WTC11 (cell line): ENCODE results near the gene RAET1G. TPM values are rescaled to one million over a fixed set of nuclear protein-coding genes. Genes with fewer than 3 reads are reported as not detected.
A peak's percentile ranks its signal among the peaks of the same experiment; 100 is the strongest.

Source experiments
- ATAC-seq: fragments of 200-7000 bp; cut with Tn5 transposase; 2 replicates; pipeline ENCODE4 v1.10.0; 2021; ENCODE audit warnings: mild to moderate bottlenecking, moderate library complexity
- CTCF ChIA-PET: fragments of 300-600 bp; sonication (Branson Sonifier 250); formaldehyde crosslinking; loops from one replicate; lab custom pipeline; 2021; ENCODE audit warnings: antibody characterized with exemption; lab: Charles Lee
- POLR2A ChIA-PET: fragments of 350-600 bp; sonication (Branson Sonifier 250); formaldehyde crosslinking; loops from one replicate; lab custom pipeline; 2021; ENCODE audit warnings: antibody characterized with exemption; lab: Charles Lee
- DNase-seq: peaks from one replicate; pipeline ENCODE4 v3.0.0; 2021; ENCODE audit warnings: low spot score
- H3K27ac Mint-ChIP-seq: 2 replicates; pipeline ENCODE4 v1.8.0; 2021; ENCODE audit warnings: mixed read lengths
- H3K27me3 Mint-ChIP-seq: 2 replicates; pipeline ENCODE4 v1.8.0; 2021; ENCODE audit warnings: low read depth, mild to moderate bottlenecking, moderate library complexity, mixed read lengths
- H3K36me3 Mint-ChIP-seq: 2 replicates; pipeline ENCODE4 v1.8.0; 2021; ENCODE audit warnings: mixed read lengths
- H3K4me1 Mint-ChIP-seq: 2 replicates; pipeline ENCODE4 v1.8.0; 2022; ENCODE audit warnings: mixed read lengths
- H3K4me3 Mint-ChIP-seq: 2 replicates; pipeline ENCODE4 v1.8.0; 2021; ENCODE audit warnings: mild to moderate bottlenecking, moderate library complexity, mixed read lengths
- H3K9me3 Mint-ChIP-seq: 2 replicates; pipeline ENCODE4 v1.8.0; 2021; ENCODE audit warnings: mixed read lengths
- CBFB ChIP-seq: sonication (generic); formaldehyde crosslinking; IDR thresholded peaks from 2 replicates; pipeline ENCODE4 v1.8.1; 2022; ENCODE audit warnings: mild to moderate bottlenecking, low read depth, missing genetic modification reagents
- CREM ChIP-seq: sonication (generic); formaldehyde crosslinking; IDR thresholded peaks from 2 replicates; pipeline ENCODE4 v1.8.1; 2022; ENCODE audit warnings: mild to moderate bottlenecking, missing genetic modification reagents, moderate library complexity
- CTCF ChIP-seq: fragments of 200-600 bp; IDR thresholded peaks from 2 replicates; pipeline ENCODE4 v1.8.0; 2022; ENCODE audit warnings: antibody characterized with exemption
- EMX1 ChIP-seq: fragments of 250-450 bp; sonication (Bioruptor Pico); IDR thresholded peaks from 2 replicates; pipeline ENCODE4 v1.8.0; 2021; ENCODE audit warnings: mild to moderate bottlenecking
- ERG ChIP-seq: fragments of 250-450 bp; sonication (Bioruptor Pico); IDR thresholded peaks from 2 replicates; pipeline ENCODE4 v1.8.0; 2021; ENCODE audit warnings: mild to moderate bottlenecking
- ETV6 ChIP-seq: sonication (generic); formaldehyde crosslinking; IDR thresholded peaks from 2 replicates; pipeline ENCODE4 v1.8.1; 2022; ENCODE audit warnings: mild to moderate bottlenecking, missing genetic modification reagents
- KAT7 ChIP-seq: sonication (generic); formaldehyde crosslinking; IDR thresholded peaks from 2 replicates; pipeline ENCODE4 v1.8.1; 2023; ENCODE audit warnings: missing genetic modification reagents, mild to moderate bottlenecking, borderline replicate concordance
- SP1 ChIP-seq: sonication (generic); formaldehyde crosslinking; conservative IDR thresholded peaks from 2 replicates; pipeline ENCODE4 v1.8.1; 2022; ENCODE audit warnings: missing genetic modification reagents
- USF2 ChIP-seq: sonication (generic); formaldehyde crosslinking; IDR thresholded peaks from 2 replicates; pipeline ENCODE4 v1.8.1; 2023; ENCODE audit warnings: mild to moderate bottlenecking, missing genetic modification reagents, moderate library complexity
- ZBTB21 ChIP-seq: sonication (generic); formaldehyde crosslinking; IDR thresholded peaks from 2 replicates; pipeline ENCODE4 v1.8.1; 2023; ENCODE audit warnings: mild to moderate bottlenecking, missing genetic modification reagents, borderline replicate concordance
- ZNF423 ChIP-seq: fragments of 250-450 bp; sonication (Bioruptor Pico); IDR thresholded peaks from 2 replicates; pipeline ENCODE4 v2.1.2; 2022; ENCODE audit warnings: mild to moderate bottlenecking, moderate library complexity
- ZNF425 ChIP-seq: fragments of 250-450 bp; sonication (Bioruptor Pico); conservative IDR thresholded peaks from 2 replicates; pipeline ENCODE4 v1.9.0; 2021; ENCODE audit warnings: mild to moderate bottlenecking
- total RNA-seq: library from RNA; stranded (reverse); gene quantifications from 3 replicates; pipeline ENCODE4 v1.2.3, GENCODE V29; 2021
- TF ChIP-seq, protein P1 (sequence below): fragments of 250-450 bp; sonication (Bioruptor Pico); IDR thresholded peaks from 2 replicates; pipeline ENCODE4 v1.9.0; 2021; ENCODE audit warnings: mild to moderate bottlenecking
- TF ChIP-seq, protein P2 (sequence below): sonication (generic); formaldehyde crosslinking; IDR thresholded peaks from 2 replicates; pipeline ENCODE4 v1.8.1; 2023; ENCODE audit warnings: mild to moderate bottlenecking, missing genetic modification reagents
- TF ChIP-seq, protein P3 (sequence below): sonication (generic); formaldehyde crosslinking; IDR thresholded peaks from 2 replicates; pipeline ENCODE4 v1.8.1; 2022; ENCODE audit warnings: low read depth, mild to moderate bottlenecking, moderate library complexity, missing genetic modification reagents, borderline replicate concordance
- TF ChIP-seq, protein P4 (sequence below): sonication (generic); formaldehyde crosslinking; IDR thresholded peaks from 2 replicates; pipeline ENCODE4 v1.8.0; 2022; ENCODE audit warnings: mild to moderate bottlenecking, missing genetic modification reagents
- TF ChIP-seq, protein P5 (sequence below): sonication (generic); formaldehyde crosslinking; IDR thresholded peaks from 2 replicates; pipeline ENCODE4 v1.8.1; 2023; ENCODE audit warnings: mild to moderate bottlenecking, missing genetic modification reagents

The RAET1G gene
- total RNA-seq, 1 experiment from 2014 or later, result not detected

DNA sequence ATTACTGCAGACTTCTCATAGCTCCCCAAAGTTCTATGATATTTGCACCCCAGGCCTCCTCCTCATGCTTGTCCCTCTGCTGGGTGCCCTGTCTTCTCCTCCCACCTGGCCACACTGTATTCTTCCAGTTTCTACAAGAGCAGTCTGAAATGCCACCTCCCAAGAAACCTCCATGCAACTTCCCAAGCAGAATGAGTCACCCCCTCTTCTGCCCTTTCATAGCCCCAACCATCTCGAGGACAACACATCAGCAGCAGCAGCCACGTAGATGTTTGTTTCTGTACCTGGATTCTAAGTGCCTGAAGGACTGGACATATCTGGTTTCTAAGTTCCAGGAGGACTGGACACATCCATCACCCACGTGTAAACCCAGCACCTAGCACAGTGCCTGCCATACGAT, 12.3 kb upstream of the RAET1G start (continued):
- TF ChIP-seq, protein P1, sequence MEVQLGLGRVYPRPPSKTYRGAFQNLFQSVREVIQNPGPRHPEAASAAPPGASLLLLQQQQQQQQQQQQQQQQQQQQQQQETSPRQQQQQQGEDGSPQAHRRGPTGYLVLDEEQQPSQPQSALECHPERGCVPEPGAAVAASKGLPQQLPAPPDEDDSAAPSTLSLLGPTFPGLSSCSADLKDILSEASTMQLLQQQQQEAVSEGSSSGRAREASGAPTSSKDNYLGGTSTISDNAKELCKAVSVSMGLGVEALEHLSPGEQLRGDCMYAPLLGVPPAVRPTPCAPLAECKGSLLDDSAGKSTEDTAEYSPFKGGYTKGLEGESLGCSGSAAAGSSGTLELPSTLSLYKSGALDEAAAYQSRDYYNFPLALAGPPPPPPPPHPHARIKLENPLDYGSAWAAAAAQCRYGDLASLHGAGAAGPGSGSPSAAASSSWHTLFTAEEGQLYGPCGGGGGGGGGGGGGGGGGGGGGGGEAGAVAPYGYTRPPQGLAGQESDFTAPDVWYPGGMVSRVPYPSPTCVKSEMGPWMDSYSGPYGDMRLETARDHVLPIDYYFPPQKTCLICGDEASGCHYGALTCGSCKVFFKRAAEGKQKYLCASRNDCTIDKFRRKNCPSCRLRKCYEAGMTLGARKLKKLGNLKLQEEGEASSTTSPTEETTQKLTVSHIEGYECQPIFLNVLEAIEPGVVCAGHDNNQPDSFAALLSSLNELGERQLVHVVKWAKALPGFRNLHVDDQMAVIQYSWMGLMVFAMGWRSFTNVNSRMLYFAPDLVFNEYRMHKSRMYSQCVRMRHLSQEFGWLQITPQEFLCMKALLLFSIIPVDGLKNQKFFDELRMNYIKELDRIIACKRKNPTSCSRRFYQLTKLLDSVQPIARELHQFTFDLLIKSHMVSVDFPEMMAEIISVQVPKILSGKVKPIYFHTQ (CRISPR knock-in tag), result no peak
- TF ChIP-seq USF2 (CRISPR knock-in tag) (no peak), ZNF423 (no peak)
- TF ChIP-seq, protein P2, sequence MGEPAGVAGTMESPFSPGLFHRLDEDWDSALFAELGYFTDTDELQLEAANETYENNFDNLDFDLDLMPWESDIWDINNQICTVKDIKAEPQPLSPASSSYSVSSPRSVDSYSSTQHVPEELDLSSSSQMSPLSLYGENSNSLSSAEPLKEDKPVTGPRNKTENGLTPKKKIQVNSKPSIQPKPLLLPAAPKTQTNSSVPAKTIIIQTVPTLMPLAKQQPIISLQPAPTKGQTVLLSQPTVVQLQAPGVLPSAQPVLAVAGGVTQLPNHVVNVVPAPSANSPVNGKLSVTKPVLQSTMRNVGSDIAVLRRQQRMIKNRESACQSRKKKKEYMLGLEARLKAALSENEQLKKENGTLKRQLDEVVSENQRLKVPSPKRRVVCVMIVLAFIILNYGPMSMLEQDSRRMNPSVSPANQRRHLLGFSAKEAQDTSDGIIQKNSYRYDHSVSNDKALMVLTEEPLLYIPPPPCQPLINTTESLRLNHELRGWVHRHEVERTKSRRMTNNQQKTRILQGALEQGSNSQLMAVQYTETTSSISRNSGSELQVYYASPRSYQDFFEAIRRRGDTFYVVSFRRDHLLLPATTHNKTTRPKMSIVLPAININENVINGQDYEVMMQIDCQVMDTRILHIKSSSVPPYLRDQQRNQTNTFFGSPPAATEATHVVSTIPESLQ, result no peak
- TF ChIP-seq, all 79 proteins: peak for 0

DNA sequence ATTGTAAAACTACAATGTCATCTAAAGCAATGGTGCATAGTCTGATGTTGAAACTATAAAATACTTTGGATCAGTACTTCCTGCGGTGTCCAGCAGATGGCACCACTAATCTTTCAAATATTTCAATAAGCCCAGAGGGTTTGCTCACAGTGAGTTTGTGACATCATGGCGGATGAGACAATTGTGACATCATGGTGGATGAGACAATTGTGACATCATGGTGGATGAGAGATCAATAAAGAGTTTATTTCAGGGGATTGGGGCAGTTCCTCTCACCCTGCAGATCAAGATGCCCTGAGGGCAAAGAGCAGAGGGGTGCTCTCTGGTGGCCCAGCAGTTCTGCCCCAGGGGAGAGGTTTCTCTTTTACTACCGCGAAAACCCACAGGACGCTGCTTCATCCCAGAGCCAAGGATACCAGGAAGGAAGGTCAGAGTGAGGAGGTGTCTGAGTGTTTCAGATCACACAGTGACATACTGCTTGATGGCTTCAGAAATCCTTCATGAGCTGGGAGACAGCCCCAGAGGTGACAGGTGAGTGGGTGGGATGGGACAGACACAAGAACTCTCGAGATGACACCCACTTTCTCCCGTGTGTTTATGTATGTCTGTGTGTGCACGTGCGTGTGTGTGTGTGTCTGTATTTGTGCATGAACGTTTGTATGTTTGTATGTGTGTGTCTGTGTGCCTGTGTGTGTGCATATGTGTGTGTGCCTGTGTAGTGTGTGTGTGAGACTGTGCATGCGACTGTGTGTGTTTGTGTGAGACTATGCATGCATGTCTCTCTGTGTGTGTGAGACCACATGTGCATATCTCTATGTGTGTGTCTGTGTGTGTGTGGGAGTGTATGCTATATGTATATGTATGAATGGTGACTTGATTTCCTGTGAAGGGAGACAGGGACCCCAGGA, 11.6 kb upstream of the RAET1G start:
- H3K27me3 Mint-ChIP-seq, result peaks cover 97% of the 10 kb centered on the region
- peaks cover 5% of the 10 kb centered on the region for H3K4me1 Mint-ChIP-seq
- H3K36me3 Mint-ChIP-seq, result 0 out of 2 replicates have a peak, but pooled peaks cover 4% of the 10 kb centered on the region
- peak; percentile 55 for DNase-seq
- CTCF ChIA-PET, result no interaction called here
- POLR2A ChIA-PET, result no interaction called here
- ATAC-seq, result no peak
- H3K27ac Mint-ChIP-seq, result no peak overlapping the region
- H3K9me3 Mint-ChIP-seq, result no peaks in the 10 kb centered on the region
- TF ChIP-seq CREM (CRISPR knock-in tag) (peak; percentile 75; the same call in 1 of the 2 replicates), CTCF (peak; percentile 55; the same call in 1 of the 2 replicates), ZBTB21 (peak; percentile 98), KAT7 (CRISPR knock-in tag) (no peak)
- TF ChIP-seq, protein P3, sequence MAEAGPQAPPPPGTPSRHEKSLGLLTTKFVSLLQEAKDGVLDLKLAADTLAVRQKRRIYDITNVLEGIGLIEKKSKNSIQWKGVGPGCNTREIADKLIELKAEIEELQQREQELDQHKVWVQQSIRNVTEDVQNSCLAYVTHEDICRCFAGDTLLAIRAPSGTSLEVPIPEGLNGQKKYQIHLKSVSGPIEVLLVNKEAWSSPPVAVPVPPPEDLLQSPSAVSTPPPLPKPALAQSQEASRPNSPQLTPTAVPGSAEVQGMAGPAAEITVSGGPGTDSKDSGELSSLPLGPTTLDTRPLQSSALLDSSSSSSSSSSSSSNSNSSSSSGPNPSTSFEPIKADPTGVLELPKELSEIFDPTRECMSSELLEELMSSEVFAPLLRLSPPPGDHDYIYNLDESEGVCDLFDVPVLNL (CRISPR knock-in tag), result no peak
- no peak overlapping the region for H3K4me3 Mint-ChIP-seq

DNA sequence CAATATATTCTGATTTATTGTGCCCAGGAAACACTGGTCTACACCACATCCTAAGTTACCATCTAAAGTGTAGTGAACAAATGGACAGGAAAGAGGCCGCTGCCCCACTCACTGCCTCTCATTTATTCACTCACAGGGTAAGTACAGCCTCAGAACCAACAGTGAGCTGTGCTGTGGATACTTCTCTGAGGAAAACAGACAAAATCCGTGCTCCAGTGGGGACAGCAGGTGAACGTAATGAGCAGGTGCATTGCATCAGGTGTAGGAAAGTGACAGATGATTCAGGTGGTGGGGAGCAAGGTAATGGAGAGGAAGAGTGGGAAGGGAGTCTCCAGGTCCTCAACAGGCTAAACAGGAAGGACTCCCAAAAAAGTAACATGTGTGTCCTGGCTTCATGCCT, 10.5 kb upstream of the RAET1G start:
- DNase-seq (no peak), ATAC-seq (no peak)
- POLR2A ChIA-PET, result no interaction called here
- no peak overlapping the region for H3K27ac Mint-ChIP-seq
- CTCF ChIA-PET, result no interaction called here
- no peak overlapping the region for H3K4me3 Mint-ChIP-seq
- peaks cover 97% of the 10 kb centered on the region for H3K27me3 Mint-ChIP-seq
- H3K36me3 Mint-ChIP-seq, result no peaks in the 10 kb centered on the region
- H3K4me1 Mint-ChIP-seq, result no peaks in the 10 kb centered on the region
- H3K9me3 Mint-ChIP-seq, result no peaks in the 10 kb centered on the region
- TF ChIP-seq, protein P4, sequence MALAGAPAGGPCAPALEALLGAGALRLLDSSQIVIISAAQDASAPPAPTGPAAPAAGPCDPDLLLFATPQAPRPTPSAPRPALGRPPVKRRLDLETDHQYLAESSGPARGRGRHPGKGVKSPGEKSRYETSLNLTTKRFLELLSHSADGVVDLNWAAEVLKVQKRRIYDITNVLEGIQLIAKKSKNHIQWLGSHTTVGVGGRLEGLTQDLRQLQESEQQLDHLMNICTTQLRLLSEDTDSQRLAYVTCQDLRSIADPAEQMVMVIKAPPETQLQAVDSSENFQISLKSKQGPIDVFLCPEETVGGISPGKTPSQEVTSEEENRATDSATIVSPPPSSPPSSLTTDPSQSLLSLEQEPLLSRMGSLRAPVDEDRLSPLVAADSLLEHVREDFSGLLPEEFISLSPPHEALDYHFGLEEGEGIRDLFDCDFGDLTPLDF, result no peak
- TF ChIP-seq ETV6 (no peak), SP1 (CRISPR knock-in tag) (no peak), EMX1 (CRISPR knock-in tag) (no peak), ZNF425 (CRISPR knock-in tag) (no peak), ERG (CRISPR knock-in tag) (no peak), CBFB (CRISPR knock-in tag) (no peak)
- TF ChIP-seq, protein P5, sequence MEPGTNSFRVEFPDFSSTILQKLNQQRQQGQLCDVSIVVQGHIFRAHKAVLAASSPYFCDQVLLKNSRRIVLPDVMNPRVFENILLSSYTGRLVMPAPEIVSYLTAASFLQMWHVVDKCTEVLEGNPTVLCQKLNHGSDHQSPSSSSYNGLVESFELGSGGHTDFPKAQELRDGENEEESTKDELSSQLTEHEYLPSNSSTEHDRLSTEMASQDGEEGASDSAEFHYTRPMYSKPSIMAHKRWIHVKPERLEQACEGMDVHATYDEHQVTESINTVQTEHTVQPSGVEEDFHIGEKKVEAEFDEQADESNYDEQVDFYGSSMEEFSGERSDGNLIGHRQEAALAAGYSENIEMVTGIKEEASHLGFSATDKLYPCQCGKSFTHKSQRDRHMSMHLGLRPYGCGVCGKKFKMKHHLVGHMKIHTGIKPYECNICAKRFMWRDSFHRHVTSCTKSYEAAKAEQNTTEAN, result no peak
